ENCODE results near the gene UST. TPM values are rescaled to one million over a fixed set of nuclear protein-coding genes. Genes with fewer than 3 reads are reported as not detected.
"Not testable (repeated sequence)": the region's sequence is repeated elsewhere in the genome, so short reads cannot be mapped to it uniquely, and the experiment has no call there.

Gene UST
- total RNA-seq, 4 donors from 2014 or later, result 2.9 to 12.0 (median 5.7) TPM

- H3K4me1 ChIP-seq, result peaks cover 0 to 24% (median 3%) of the 10 kb centered on the region in 3 donors
- no peak overlapping the region for H3K27ac ChIP-seq
- no peaks in the 10 kb centered on the region for H3K9me3 ChIP-seq
- peaks cover 0 to 4% (median 0%) of the 10 kb centered on the region in 3 donors for H3K36me3 ChIP-seq
- no peak overlapping the region for H3K4me3 ChIP-seq
- TF ChIP-seq CTCF (IDR thresholded peaks at IDR 0.05) (no peak), POLR2A (IDR thresholded peaks at IDR 0.05) (no peak)
- no peaks in the 10 kb centered on the region for H3K27me3 ChIP-seq
- no peak for DNase-seq
- 76 to 78% methylated on average over 6 of the region's 6 CpGs for WGBS, 2 donors
- intact Hi-C loops (cut with DNase I), result no loop called here
Measured at GRCh38 chr6:148951662-148952061, 204.8 kb downstream of the UST start.

GRCh38 chr6:148952147-148953035 lies 205.6 kb downstream of the UST start:
- TF ChIP-seq POLR2A (IDR thresholded peaks at IDR 0.05), result no peak
- no peak for TF ChIP-seq CTCF (IDR thresholded peaks at IDR 0.05)
- Histone ChIP-seq H3K36me3 (peaks cover 0 to 4% (median 0%) of the 10 kb centered on the region in 3 donors), H3K27me3 (no peaks in the 10 kb centered on the region), H3K4me1 (peaks cover 0 to 22% (median 3%) of the 10 kb centered on the region in 3 donors), H3K9me3 (no peaks in the 10 kb centered on the region), H3K27ac (peak overlapping the region in 1 of 4 donors; percentile 14), H3K4me3 (no peak overlapping the region)
- 41% methylated on average over 10 of the region's 10 CpGs for WGBS, 2 donors
- intact Hi-C loops (cut with DNase I), result no loop called here
- no peak for DNase-seq

- Histone ChIP-seq H3K9me3 (no peaks in the 10 kb centered on the region), H3K27ac (no peak overlapping the region), H3K4me3 (no peak overlapping the region), H3K27me3 (no peaks in the 10 kb centered on the region), H3K36me3 (peaks cover 0 to 4% (median 0%) of the 10 kb centered on the region in 3 donors), H3K4me1 (peaks cover 0 to 15% (median 3%) of the 10 kb centered on the region in 3 donors)
- WGBS, 2 donors, result 92 to 94% methylated on average over 6 of the region's 6 CpGs
- DNase-seq, result no peak
- TF ChIP-seq CTCF (IDR thresholded peaks at IDR 0.05) (no peak), POLR2A (IDR thresholded peaks at IDR 0.05) (no peak)
- intact Hi-C loops (cut with DNase I), result no loop called here
Measured at GRCh38 chr6:148954461-148954860, 207.6 kb downstream of the UST start.

- peaks cover 0 to 4% (median 0%) of the 10 kb centered on the region in 3 donors for H3K36me3 ChIP-seq
- no peak for DNase-seq
- WGBS, 2 donors, result 83 to 92% methylated on average over 2 of the region's 3 CpGs
- H3K4me3 ChIP-seq, result no peak overlapping the region
- intact Hi-C loops (cut with DNase I), result no loop called here
- TF ChIP-seq POLR2A (IDR thresholded peaks at IDR 0.05) (no peak), CTCF (IDR thresholded peaks at IDR 0.05) (no peak)
- H3K27ac ChIP-seq, result no peak overlapping the region
- H3K4me1 ChIP-seq, result peaks cover 0 to 15% (median 3%) of the 10 kb centered on the region in 3 donors
- no peaks in the 10 kb centered on the region for H3K27me3 ChIP-seq
- H3K9me3 ChIP-seq, result no peaks in the 10 kb centered on the region
Measured at GRCh38 chr6:148954934-148955333, 208.1 kb downstream of the UST start.

- intact Hi-C loops (cut with DNase I), result no loop called here
- Histone ChIP-seq H3K4me1 (peaks cover 0 to 15% (median 3%) of the 10 kb centered on the region in 3 donors), H3K4me3 (no peak overlapping the region), H3K36me3 (peaks cover 0 to 4% (median 0%) of the 10 kb centered on the region in 3 donors), H3K9me3 (no peaks in the 10 kb centered on the region), H3K27ac (no peak overlapping the region), H3K27me3 (no peaks in the 10 kb centered on the region)
- WGBS, 2 donors, result 86 to 92% methylated on average over 3 of the region's 3 CpGs
- DNase-seq, result no peak
- TF ChIP-seq POLR2A (IDR thresholded peaks at IDR 0.05) (no peak), CTCF (IDR thresholded peaks at IDR 0.05) (no peak)
Measured at GRCh38 chr6:148955441-148955840, 208.6 kb downstream of the UST start.

GRCh38 chr6:148956163-148956562 lies 209.3 kb downstream of the UST start:
- H3K36me3 ChIP-seq; intact Hi-C loops (cut with DNase I); DNase-seq: not testable (repeated sequence)

More at GRCh38 chr6:148956163-148956562, 209.3 kb downstream of the UST start:
- H3K27me3 ChIP-seq, H3K4me3 ChIP-seq, H3K9me3 ChIP-seq, H3K27ac ChIP-seq: not testable (repeated sequence)
- H3K4me1 ChIP-seq, result peaks cover 0 to 15% (median 3%) of the 10 kb centered on the region in 3 donors
- WGBS, 2 donors, result 91 to 98% methylated on average over 7 of the region's 7 CpGs

Measured in esophagus squamous epithelium (tissue), 5 donors.